PC-3 (cell line): ENCODE data around the gene SNX19. TPM values are rescaled to one million over a fixed set of nuclear protein-coding genes. Genes with fewer than 3 reads are reported as not detected.

Experiments used
- ATAC-seq: fragments of 200-7000 bp; cut with Tn5 transposase; 2 replicates; pipeline ENCODE4 v1.9.1; 2020; ENCODE audit warnings: mild to moderate bottlenecking, moderate library complexity
- BruUV-seq: library from RNA; stranded (reverse); fragments of 400-500 nt; replicated peaks from 2 replicates; lab custom pipeline; 2021; lab: Mats Ljungman, UMichigan
- CTCF ChIA-PET: fragments of 300-600 bp; sonication (Branson Sonifier 250); formaldehyde crosslinking; loops from one replicate; lab custom pipeline; 2022; ENCODE audit warnings: antibody characterized with exemption; lab: Charles Lee
- POLR2A ChIA-PET: fragments of 300-600 bp; sonication (Branson Sonifier 250); formaldehyde crosslinking; loops from one replicate; lab custom pipeline; 2022; ENCODE audit warnings: antibody characterized with exemption; ENCODE audit not compliant: unreplicated experiment; lab: Charles Lee
- DNase-seq: peaks from one replicate; pipeline ENCODE4 v3.0.0-alpha.2; 2015
- H2AFZ ChIP-seq: fragments of 300-600 bp; sonication (generic); 2 replicates; pipeline ENCODE4 v1.6.0; 2016; ENCODE audit warnings: antibody characterized with exemption, low read length
- H3F3A ChIP-seq: fragments of 300-600 bp; sonication (generic); one replicate; pipeline ENCODE4 v1.6.0; 2017; ENCODE audit warnings: antibody characterized with exemption, low read length, control low read depth, mild to moderate bottlenecking; ENCODE audit not compliant: unreplicated experiment
- H3K27ac ChIP-seq: fragments of 300-600 bp; sonication (generic); 2 replicates; pipeline ENCODE4 v1.5.1; 2016; ENCODE audit warnings: mild to moderate bottlenecking, low read length
- H3K27me3 ChIP-seq: fragments of 300-600 bp; sonication (generic); 2 replicates; pipeline ENCODE4 v1.6.1; 2016; ENCODE audit warnings: low read length, mixed read lengths
- H3K36me3 ChIP-seq: fragments of 300-600 bp; sonication (generic); 2 replicates; pipeline ENCODE4 v1.6.1; 2016; ENCODE audit warnings: low read depth, mixed run types, low read length, mixed read lengths
- H3K4me1 ChIP-seq: fragments of 300-600 bp; sonication (generic); 2 replicates; pipeline ENCODE4 v1.5.1; 2016; ENCODE audit warnings: low read length; ENCODE audit not compliant: insufficient read depth
- H3K4me2 ChIP-seq: fragments of 300-600 bp; sonication (generic); 2 replicates; pipeline ENCODE4 v1.6.0; 2016; ENCODE audit warnings: low read length
- H3K4me3 ChIP-seq: fragments of 300-600 bp; sonication (generic); 2 replicates; pipeline ENCODE4 v1.5.1; 2016; ENCODE audit warnings: mild to moderate bottlenecking, low read length, mixed read lengths
- H3K79me2 ChIP-seq: fragments of 300-600 bp; sonication (generic); 2 replicates; pipeline ENCODE4 v1.6.1; 2017; ENCODE audit warnings: low read length, mixed read lengths
- H3K9ac ChIP-seq: fragments of 300-600 bp; sonication (generic); 2 replicates; pipeline ENCODE4 v1.6.0; 2016; ENCODE audit warnings: mild to moderate bottlenecking, low read length
- H3K9me2 ChIP-seq: fragments of 300-600 bp; sonication (generic); replicated peaks from 2 replicates; pipeline ENCODE4 v1.6.1; 2016; ENCODE audit warnings: mixed run types, low read length, mixed read lengths
- H3K9me3 ChIP-seq: fragments of 300-600 bp; sonication (generic); 2 replicates; pipeline ENCODE4 v1.6.1; 2016; ENCODE audit warnings: low read length, mixed read lengths
- H4K20me1 ChIP-seq: fragments of 300-600 bp; sonication (generic); 2 replicates; pipeline ENCODE4 v1.6.1; 2016; ENCODE audit warnings: low read length, mixed read lengths
- CTCF ChIP-seq: fragments of 300-600 bp; sonication (generic); conservative IDR thresholded peaks from 2 replicates; pipeline ENCODE4 v1.5.1; 2017; ENCODE audit warnings: antibody characterized with exemption, low read depth, mild to moderate bottlenecking, low read length
- EZH2 ChIP-seq: fragments of 300-600 bp; sonication (generic); IDR thresholded peaks from one replicate; pipeline ENCODE4 v1.6.1; 2017; ENCODE audit warnings: antibody characterized with exemption, mild to moderate bottlenecking, low read length; ENCODE audit not compliant: unreplicated experiment
- EZH2phosphoT487 ChIP-seq: fragments of 300-600 bp; sonication (generic); IDR thresholded peaks from 2 replicates; pipeline ENCODE4 v1.6.1; 2018; ENCODE audit warnings: mild to moderate bottlenecking, antibody characterized with exemption, low read length, borderline replicate concordance
- intact Hi-C: fragments of 100-400 bp; cut with micrococcal nuclease; formaldehyde crosslinking; loops from 2 replicates; pipeline ENCODE4 v1.9.0; 2023
- total RNA-seq: library from RNA; depleted of rRNA; stranded (reverse); fragments of >200 nt; gene quantifications from 2 replicates; pipeline ENCODE4 v1.2.3, GENCODE V29; 2014

Gene SNX19
- total RNA-seq, 1 experiment from 2014 or later, result 66.4 TPM

GRCh38 chr11:130825561-130825960 is 90.7 kb downstream of the SNX19 start:
- DNase-seq (no peak), ATAC-seq (no peak)
- Histone ChIP-seq H3K4me3 (no peak overlapping the region), H2AFZ (no peak overlapping the region), H3K36me3 (no peaks in the 10 kb centered on the region), H3K9me2 (no peaks in the 10 kb centered on the region), H4K20me1 (no peaks in the 10 kb centered on the region), H3K79me2 (no peaks in the 10 kb centered on the region), H3K27me3 (no peaks in the 10 kb centered on the region), H3K27ac (no peak overlapping the region), H3F3A (no peaks in the 10 kb centered on the region), H3K4me1 (peaks cover 17% of the 10 kb centered on the region), H3K9me3 (no peaks in the 10 kb centered on the region), H3K4me2 (no peak overlapping the region), H3K9ac (no peak overlapping the region)
- CTCF ChIA-PET, result no interaction called here
- intact Hi-C loops, result loop anchor here (5.0 kb wide), 1 partner anchor 158 kb away; no protein-coding TSS in a partner anchor
- POLR2A ChIA-PET, result no interaction called here
- BruUV-seq, result no TSS peak
- TF ChIP-seq CTCF (no peak), EZH2 (no peak), EZH2phosphoT487 (no peak)
